GM23338 (cell line): ENCODE results near the gene DIP2C. TPM values are rescaled to one million over a fixed set of nuclear protein-coding genes. Genes with fewer than 3 reads are reported as not detected.

Experiments
- ATAC-seq: fragments of 200-7000 bp; cut with Tn5 transposase; 3 replicates; pipeline ENCODE4 v1.9.1; 2020
- DNase-seq: peaks from one replicate; pipeline ENCODE4 v3.0.0-alpha.2; 2015; ENCODE audit warnings: low spot score
- H2AFZ ChIP-seq: fragments of 200-600 bp; sonication (generic); 2 replicates; pipeline ENCODE4 v1.8.0; 2016; ENCODE audit warnings: antibody characterized with exemption, mild to moderate bottlenecking, moderate library complexity
- H3F3A ChIP-seq: fragments of 200-600 bp; sonication (generic); replicated peaks from 2 replicates; pipeline ENCODE4 v1.8.0; 2017; ENCODE audit warnings: antibody characterized with exemption, mixed run types, low read depth
- H3K27ac ChIP-seq: fragments of 200-600 bp; sonication (generic); 2 replicates; pipeline ENCODE4 v1.6.1; 2016; ENCODE audit warnings: low read depth
- H3K27me3 ChIP-seq: fragments of 200-600 bp; sonication (generic); 2 replicates; pipeline ENCODE4 v1.8.0; 2016; ENCODE audit warnings: mild to moderate bottlenecking, mixed run types, moderate library complexity; ENCODE audit not compliant: insufficient read depth
- H3K36me3 ChIP-seq: fragments of 200-600 bp; sonication (generic); 2 replicates; pipeline ENCODE4 v1.8.0; 2016; ENCODE audit warnings: mild to moderate bottlenecking; ENCODE audit not compliant: insufficient read depth
- H3K4me1 ChIP-seq: fragments of 200-600 bp; sonication (generic); 2 replicates; pipeline ENCODE4 v1.8.0; 2016; ENCODE audit warnings: mild to moderate bottlenecking, moderate library complexity; ENCODE audit not compliant: insufficient read depth
- H3K4me2 ChIP-seq: fragments of 200-600 bp; sonication (generic); 2 replicates; pipeline ENCODE4 v1.7.1; 2017; ENCODE audit warnings: mixed run types
- H3K4me3 ChIP-seq: fragments of 200-600 bp; sonication (generic); 2 replicates; pipeline ENCODE4 v1.6.1; 2016; ENCODE audit warnings: mixed run types
- H3K79me2 ChIP-seq: fragments of 200-600 bp; sonication (generic); replicated peaks from 2 replicates; pipeline ENCODE4 v1.8.0; 2017; ENCODE audit warnings: mild to moderate bottlenecking; ENCODE audit not compliant: insufficient read depth
- H3K9me2 ChIP-seq: fragments of 200-600 bp; sonication (generic); 2 replicates; pipeline ENCODE4 v1.8.0; 2017; ENCODE audit not compliant: insufficient read depth
- H4K20me1 ChIP-seq: fragments of 200-600 bp; sonication (generic); replicated peaks from 2 replicates; pipeline ENCODE4 v1.8.0; 2017; ENCODE audit warnings: mild to moderate bottlenecking; ENCODE audit not compliant: insufficient read depth
- H3K27ac Mint-ChIP-seq: 2 replicates; pipeline ENCODE4 v1.8.0; 2020; ENCODE audit warnings: inconsistent platforms, mild to moderate bottlenecking, moderate library complexity, mixed read lengths
- H3K27me3 Mint-ChIP-seq: 3 replicates; pipeline ENCODE4 v1.8.0; 2022; ENCODE audit warnings: low read depth, mild to moderate bottlenecking, moderate library complexity, mixed read lengths, inconsistent platforms; ENCODE audit not compliant: insufficient read depth, poor library complexity
- H3K36me3 Mint-ChIP-seq: 3 replicates; pipeline ENCODE4 v1.8.0; 2021; ENCODE audit warnings: low read depth, mild to moderate bottlenecking, inconsistent platforms, moderate library complexity, mixed read lengths
- H3K4me1 Mint-ChIP-seq: 3 replicates; pipeline ENCODE4 v1.8.0; 2020; ENCODE audit warnings: mild to moderate bottlenecking, inconsistent platforms, mixed read lengths
- H3K4me3 Mint-ChIP-seq: 3 replicates; pipeline ENCODE4 v1.8.0; 2021; ENCODE audit warnings: moderate library complexity, mild to moderate bottlenecking, inconsistent platforms, mixed read lengths
- H3K9me3 Mint-ChIP-seq: 3 replicates; pipeline ENCODE4 v1.8.0; 2020; ENCODE audit warnings: moderate library complexity, mild to moderate bottlenecking, inconsistent platforms, mixed read lengths
- CTCF ChIP-seq, 2 experiments: fragments of 200-600 bp in 1 of 2; sonication (generic) in 1 of 2; conservative IDR thresholded peaks; 2 replicates each; pipeline versions ENCODE4 v1.5.1 to v1.6.1; 2016 to 2017; ENCODE audit warnings: antibody characterized with exemption in 2 of 2, low read depth in 2 of 2, mild to moderate bottlenecking in 2 of 2, moderate library complexity in 1 of 2
- STAT1 ChIP-seq: IDR thresholded peaks from one replicate; pipeline ENCODE4 v1.6.1; 2016; ENCODE audit warnings: antibody characterized with exemption; ENCODE audit not compliant: unreplicated experiment
- polyA plus RNA-seq: library from polyadenylated mRNA; unstranded; fragments of >200 nt; fragmentation: Nextera tagmentation; extraction: Ambion mirVana; gene quantifications from 2 replicates; pipeline ENCODE4 v1.2.1, GENCODE V29; 2016
- total RNA-seq: library from RNA; depleted of rRNA; stranded (reverse); fragments of >200 nt; shearing (Covaris generic); gene quantifications from 2 replicates; pipeline ENCODE4 v1.2.3, GENCODE V29; 2014
- TF ChIP-seq, protein P1 (sequence below): fragments of 250-450 bp; sonication (Bioruptor Pico); IDR thresholded peaks from 2 replicates; pipeline ENCODE4 v1.5.0; 2020; ENCODE audit warnings: mild to moderate bottlenecking, moderate library complexity

DIP2C gene
- total and polyA plus RNA-seq, 2 experiments from 2014 or later: 5.1 to 7.7 TPM

- Mint-ChIP-seq H3K36me3 (0 out of 3 replicates have a peak, but pooled peaks cover 5% of the 10 kb centered on the region), H3K9me3 (no peaks in the 10 kb centered on the region), H3K4me3 (no peak overlapping the region), H3K4me1 (peaks cover 15% of the 10 kb centered on the region), H3K27ac (no peak overlapping the region), H3K27me3 (no peaks in the 10 kb centered on the region)
- H3K4me1 ChIP-seq: peaks cover 6% of the 10 kb centered on the region; the same call in 1 of the 2 replicates
- no peak overlapping the region for H3K27ac ChIP-seq
- no peak overlapping the region for H3K4me3 ChIP-seq
- TF ChIP-seq STAT1: no peak
- TF ChIP-seq, protein P1, sequence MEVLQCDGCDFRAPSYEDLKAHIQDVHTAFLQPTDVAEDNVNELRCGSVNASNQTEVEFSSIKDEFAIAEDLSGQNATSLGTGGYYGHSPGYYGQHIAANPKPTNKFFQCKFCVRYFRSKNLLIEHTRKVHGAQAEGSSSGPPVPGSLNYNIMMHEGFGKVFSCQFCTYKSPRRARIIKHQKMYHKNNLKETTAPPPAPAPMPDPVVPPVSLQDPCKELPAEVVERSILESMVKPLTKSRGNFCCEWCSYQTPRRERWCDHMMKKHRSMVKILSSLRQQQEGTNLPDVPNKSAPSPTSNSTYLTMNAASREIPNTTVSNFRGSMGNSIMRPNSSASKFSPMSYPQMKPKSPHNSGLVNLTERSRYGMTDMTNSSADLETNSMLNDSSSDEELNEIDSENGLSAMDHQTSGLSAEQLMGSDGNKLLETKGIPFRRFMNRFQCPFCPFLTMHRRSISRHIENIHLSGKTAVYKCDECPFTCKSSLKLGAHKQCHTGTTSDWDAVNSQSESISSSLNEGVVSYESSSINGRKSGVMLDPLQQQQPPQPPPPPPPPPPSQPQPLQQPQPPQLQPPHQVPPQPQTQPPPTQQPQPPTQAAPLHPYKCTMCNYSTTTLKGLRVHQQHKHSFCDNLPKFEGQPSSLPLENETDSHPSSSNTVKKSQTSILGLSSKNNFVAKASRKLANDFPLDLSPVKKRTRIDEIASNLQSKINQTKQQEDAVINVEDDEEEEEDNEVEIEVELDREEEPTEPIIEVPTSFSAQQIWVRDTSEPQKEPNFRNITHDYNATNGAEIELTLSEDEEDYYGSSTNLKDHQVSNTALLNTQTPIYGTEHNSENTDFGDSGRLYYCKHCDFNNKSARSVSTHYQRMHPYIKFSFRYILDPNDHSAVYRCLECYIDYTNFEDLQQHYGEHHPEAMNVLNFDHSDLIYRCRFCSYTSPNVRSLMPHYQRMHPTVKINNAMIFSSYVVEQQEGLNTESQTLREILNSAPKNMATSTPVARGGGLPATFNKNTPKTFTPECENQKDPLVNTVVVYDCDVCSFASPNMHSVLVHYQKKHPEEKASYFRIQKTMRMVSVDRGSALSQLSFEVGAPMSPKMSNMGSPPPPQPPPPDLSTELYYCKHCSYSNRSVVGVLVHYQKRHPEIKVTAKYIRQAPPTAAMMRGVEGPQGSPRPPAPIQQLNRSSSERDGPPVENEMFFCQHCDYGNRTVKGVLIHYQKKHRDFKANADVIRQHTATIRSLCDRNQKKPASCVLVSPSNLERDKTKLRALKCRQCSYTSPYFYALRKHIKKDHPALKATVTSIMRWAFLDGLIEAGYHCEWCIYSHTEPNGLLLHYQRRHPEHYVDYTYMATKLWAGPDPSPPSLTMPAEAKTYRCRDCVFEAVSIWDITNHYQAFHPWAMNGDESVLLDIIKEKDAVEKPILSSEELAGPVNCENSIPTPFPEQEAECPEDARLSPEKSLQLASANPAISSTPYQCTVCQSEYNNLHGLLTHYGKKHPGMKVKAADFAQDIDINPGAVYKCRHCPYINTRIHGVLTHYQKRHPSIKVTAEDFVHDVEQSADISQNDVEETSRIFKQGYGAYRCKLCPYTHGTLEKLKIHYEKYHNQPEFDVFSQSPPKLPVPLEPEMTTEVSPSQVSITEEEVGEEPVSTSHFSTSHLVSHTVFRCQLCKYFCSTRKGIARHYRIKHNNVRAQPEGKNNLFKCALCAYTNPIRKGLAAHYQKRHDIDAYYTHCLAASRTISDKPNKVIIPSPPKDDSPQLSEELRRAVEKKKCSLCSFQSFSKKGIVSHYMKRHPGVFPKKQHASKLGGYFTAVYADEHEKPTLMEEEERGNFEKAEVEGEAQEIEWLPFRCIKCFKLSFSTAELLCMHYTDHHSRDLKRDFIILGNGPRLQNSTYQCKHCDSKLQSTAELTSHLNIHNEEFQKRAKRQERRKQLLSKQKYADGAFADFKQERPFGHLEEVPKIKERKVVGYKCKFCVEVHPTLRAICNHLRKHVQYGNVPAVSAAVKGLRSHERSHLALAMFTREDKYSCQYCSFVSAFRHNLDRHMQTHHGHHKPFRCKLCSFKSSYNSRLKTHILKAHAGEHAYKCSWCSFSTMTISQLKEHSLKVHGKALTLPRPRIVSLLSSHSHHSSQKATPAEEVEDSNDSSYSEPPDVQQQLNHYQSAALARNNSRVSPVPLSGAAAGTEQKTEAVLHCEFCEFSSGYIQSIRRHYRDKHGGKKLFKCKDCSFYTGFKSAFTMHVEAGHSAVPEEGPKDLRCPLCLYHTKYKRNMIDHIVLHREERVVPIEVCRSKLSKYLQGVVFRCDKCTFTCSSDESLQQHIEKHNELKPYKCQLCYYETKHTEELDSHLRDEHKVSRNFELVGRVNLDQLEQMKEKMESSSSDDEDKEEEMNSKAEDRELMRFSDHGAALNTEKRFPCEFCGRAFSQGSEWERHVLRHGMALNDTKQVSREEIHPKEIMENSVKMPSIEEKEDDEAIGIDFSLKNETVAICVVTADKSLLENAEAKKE: no peak
- no peak for TF ChIP-seq CTCF (conservative IDR thresholded peaks at IDR 0.05; ENCODE audit: low read depth in 2 of 2)
- no peaks in the 10 kb centered on the region for H3F3A ChIP-seq
- H4K20me1 ChIP-seq: no peaks in the 10 kb centered on the region
- ATAC-seq (no peak), DNase-seq (no peak)
- H3K4me2 ChIP-seq: no peak overlapping the region
- H3K79me2 ChIP-seq: no peaks in the 10 kb centered on the region
- no peaks in the 10 kb centered on the region for H3K9me2 ChIP-seq
- no peaks in the 10 kb centered on the region for H3K36me3 ChIP-seq
- no peaks in the 10 kb centered on the region for H3K27me3 ChIP-seq
- no peak overlapping the region for H2AFZ ChIP-seq
These were observed 378.4 kb downstream of the DIP2C start for GRCh38 chr10:310976-311639.
